GM19025 (cell line): ENCODE data around the gene COPS3.

Experiments used
- ATAC-seq: cut with Tn5 transposase; IDR thresholded peaks from one replicate; pipeline ENCODE4 v1.9.1; 2021; ENCODE audit warnings: mild to moderate bottlenecking, low read depth, moderate library complexity; ENCODE audit not compliant: unreplicated experiment

The COPS3 gene

DNA sequence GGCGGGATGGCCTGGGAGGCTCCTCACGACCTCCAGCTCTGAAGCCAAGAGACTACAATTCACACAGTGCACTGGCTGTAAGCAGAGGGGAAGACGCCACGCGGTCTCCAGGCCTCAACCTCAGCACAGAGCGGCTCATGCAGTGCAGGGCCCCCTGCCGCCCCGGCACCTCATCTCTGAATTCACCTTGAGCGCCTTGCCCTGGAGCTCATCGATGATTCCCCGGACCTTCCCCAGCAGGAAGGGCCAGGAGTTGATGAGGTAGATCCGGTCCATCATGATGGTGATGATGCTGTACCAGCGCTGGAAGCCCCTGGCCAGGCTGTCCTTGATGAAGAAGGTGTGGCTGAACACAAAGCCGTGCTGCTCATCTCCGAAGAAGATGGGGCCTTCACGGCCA lies 57.3 kb downstream of the COPS3 start:
- ATAC-seq: no peak

DNA sequence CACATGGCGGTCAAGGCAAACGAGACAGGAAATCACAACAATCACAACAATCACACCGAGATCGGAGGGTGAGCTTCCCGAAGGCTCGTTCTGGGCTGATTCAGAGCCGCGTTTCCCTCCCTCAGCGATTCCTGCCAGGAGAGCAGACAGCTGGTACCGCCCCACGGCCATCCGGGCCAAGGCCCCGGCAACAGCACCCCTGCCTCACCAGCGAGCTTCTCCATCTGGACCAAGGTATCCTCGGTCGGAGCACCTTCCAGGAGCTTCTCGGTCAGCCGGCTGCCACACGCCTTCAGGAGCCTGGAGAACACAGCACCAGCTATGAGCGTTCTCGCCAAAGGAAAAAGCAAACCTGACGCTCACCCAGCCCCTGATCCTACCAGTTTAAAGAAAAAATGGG lies 59.7 kb downstream of the COPS3 start:
- no peak for ATAC-seq

DNA sequence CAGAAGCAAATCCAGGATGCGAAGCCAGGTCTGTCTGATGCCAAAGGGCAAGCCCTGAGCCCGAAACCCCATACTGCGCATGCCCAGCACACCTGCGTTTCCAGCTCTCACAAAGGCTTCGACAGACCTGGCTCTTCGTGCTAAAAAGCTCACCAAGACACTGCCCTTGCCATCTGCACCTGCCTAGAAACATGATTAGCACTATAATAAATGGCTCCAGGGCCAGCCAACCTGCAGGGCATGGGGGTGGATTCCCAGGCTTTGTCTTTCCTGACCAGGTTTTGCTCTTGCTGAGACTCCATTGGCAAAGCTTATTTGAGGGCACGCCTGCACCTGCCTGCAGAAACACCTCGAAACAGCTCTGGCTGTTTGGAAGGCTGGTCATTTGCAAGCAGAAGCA lies 60.5 kb downstream of the COPS3 start:
- ATAC-seq: no peak

DNA sequence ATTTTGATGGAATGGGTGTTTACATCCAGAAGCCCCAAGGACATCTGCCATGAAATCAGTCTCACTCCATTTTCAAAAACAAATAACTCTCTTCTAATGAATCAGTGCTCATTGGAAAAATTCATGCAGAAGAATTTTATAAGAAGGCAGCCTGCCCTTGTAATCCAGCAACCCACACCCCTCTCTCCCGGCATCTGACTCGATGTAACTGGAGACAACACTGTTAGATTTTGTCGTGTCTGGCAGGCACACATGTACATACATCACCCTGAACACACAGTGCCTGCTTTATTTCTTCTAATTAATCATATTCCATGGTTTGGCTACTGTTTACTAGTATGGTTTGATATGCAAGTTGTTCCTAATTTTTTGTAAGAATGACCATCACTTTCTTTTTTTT lies 63.1 kb downstream of the COPS3 start:
- no peak for ATAC-seq

DNA sequence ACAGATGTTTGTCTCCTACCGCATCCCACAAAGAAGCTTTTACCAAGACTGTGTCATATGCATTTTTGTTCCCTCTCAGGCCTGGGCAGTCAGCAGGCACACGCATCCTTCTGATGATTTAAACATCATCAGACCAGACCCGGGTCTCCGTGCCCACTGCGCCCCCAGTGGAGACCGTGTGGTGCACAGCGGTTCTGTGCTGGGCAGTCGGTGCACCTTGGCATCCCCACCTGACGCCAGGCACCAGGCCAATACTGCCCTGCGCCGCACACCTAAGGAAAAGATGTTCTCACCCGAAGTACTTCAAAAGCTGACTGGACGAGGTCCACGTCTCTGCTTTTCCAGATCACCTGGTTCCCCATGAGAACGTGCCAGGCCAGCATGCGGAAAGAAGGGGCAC lies 64.3 kb downstream of the COPS3 start:
- ATAC-seq: no peak

DNA sequence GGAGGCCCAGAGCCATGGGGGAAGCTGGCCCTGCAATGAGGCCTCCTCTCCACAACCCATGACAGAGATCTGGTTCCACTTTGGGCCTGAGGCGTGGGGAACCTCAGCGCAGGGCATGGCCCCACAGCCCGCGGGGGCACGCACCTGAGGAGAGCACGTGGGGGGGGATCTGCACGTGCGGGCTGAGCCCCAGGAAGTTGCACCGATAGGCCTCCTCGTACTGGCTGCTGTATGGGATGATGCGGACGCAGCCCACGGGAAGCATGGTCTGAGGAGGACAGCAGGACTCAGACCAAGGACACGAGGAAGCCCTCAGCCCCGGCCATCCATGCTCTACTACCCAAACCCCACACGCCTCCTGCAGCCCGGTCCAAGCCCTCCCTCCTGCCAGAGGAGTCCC lies 64.8 kb downstream of the COPS3 start:
- ATAC-seq: no peak

DNA sequence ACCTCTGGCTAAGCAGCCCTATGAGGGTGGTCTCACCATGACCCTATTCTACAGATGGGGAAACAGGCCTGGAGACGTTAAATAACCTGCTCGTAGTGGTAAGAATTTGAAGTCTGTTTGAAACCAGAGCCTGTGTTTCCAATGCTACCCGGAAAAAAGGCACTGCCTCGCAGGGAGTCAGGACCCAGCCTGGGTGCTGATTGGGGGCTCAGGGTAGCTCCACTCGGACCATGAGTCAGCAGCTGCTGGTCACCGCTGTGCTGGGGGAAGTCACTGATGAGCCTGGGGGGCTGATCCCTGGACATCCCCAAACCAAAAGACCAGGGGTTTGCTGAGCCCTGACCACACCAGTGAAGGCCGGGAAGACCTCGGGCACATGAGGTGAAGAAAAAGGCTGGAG lies 65.5 kb downstream of the COPS3 start:
- ATAC-seq: no peak

DNA sequence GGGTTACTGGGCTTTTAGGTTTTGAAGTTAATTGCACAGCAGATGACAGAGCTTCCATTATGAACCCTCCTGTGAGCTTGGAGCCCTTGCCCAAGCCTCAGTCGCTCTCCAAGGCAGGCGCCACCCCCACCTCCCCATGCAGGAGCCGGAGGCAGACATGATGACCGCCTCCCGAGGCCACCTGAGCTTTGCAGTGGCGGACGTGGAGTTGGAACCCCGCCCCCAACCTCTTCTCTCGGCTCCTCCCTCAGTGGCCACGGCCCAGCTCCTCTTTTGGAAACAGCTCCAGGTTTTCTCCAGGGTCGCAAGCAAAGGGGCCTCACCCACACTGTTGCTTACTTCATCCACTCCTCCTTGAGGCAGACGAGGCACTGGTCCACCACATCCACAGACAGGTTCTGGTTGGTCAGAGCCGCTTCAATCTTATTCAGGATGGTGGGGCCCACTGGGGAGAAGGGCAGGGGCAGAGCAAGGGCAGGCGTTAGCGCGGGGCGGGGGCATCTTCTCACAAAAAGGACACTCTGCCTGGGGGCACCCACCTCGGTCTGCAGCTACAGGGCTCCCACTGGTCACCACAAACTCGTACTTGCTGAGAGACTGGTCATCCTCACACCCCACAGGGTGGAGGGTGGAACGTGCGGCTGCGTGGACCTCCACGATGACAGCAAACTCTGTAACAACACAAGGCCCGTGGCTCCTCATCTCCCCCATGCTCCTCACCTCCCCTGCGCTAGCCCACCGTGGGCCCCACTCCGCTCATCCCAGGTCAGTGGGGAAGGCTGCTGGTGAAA lies 66.2 kb downstream of the COPS3 start:
- no peak for ATAC-seq

DNA sequence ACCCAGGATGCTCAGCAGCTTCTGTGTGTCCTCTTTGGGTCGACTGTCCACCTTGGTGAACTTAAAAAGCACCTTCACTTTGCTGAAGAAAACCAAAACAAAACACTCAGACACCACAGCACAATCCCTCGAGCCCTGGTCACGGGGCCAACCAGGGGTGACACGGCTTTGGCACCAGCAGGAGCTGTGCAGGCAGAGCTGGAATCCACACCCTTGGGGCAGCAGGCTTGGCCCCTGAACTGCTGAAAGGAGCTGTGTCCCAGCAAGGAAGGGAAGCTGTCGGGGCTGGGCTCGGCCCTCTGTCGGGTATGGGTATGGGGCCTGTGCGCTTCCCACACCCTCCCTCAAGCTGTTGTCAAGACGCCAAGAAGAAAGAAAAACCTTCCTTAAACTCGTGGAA lies 67.3 kb downstream of the COPS3 start:
- no peak for ATAC-seq

DNA sequence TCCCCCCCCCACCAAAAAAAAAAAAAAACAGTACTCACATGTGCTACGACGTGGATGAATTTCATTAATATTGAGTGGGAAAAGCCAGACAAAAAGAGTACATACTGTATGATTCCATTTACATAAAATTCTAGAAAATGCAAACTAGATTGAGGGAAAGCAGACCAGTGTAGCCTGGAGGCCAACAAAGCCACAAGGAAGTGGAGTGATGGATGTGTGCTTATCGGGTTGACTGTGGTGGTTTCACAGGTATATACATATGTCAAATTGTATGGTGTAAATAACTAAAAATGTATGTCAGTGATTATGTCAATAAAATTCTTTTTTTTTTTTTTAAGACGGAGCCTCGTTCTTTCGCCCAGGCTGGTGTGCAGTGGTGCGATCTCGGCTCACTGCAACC lies 73.0 kb downstream of the COPS3 start:
- ATAC-seq: no peak

DNA sequence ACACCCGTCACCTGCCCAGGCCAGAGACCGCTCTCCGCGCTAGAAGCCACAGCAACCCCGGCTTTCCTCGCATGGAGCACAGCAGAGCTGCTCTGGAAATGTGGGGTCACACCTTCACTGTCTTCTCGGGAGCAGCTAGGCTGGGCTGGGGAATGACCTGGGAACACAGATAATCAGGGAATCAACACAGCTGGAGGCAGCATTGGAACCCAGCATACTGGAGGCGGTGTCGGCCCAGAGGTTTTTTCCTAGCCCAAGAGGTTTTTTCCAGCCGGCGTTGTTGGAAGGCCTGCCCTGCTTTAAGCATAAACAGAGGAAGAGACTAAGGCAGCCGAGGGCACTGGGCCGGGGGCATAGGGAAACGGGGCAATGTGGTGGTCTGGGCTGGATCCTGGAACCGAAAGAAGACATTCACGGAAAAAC lies 74.1 kb downstream of the COPS3 start:
- ATAC-seq: no peak

DNA sequence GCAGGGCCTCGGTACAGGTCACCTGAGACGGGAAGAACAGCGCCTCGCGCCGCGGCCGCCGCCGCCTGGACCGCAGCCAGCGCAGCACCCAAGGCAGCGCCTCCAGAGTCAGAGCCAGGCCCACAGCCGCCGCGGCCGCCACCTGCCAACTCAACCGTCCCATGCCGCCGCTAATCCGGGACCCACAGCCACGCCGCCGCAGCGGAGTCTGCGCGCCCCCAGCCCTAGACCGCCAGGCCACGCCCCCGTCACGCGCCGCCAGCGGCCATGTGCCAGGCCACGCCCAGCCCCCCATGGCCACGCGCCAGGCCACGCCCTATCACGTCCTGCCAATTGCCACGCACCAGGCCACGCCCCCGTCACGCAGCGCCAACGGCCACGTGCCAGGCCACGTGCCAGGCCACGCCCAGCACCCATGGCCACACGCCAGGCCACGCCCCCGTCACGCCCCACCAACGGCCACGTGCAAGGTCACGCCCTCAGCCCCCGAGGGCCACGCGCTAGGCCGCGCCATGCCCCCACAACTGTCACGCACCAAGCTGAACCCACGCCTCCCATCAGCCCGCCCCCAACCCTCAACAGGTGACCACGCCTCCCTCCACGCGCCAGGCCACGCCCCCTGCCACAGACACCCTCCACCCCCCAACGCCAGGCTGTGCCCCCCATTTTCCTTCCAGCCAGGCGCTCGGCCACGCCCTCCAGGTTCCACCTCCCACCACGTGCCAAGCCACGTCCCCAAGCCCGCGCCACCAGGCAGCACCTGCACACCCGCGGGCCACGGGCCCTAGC lies 74.7 kb downstream of the COPS3 start, which contains the start of gene PLD6:
Gene PLD6 (minus strand): TSS at position 210 of the 789 bp plus-strand sequence. CDS start 47 bp downstream, at position 163.
- ATAC-seq: peak; percentile 48

DNA sequence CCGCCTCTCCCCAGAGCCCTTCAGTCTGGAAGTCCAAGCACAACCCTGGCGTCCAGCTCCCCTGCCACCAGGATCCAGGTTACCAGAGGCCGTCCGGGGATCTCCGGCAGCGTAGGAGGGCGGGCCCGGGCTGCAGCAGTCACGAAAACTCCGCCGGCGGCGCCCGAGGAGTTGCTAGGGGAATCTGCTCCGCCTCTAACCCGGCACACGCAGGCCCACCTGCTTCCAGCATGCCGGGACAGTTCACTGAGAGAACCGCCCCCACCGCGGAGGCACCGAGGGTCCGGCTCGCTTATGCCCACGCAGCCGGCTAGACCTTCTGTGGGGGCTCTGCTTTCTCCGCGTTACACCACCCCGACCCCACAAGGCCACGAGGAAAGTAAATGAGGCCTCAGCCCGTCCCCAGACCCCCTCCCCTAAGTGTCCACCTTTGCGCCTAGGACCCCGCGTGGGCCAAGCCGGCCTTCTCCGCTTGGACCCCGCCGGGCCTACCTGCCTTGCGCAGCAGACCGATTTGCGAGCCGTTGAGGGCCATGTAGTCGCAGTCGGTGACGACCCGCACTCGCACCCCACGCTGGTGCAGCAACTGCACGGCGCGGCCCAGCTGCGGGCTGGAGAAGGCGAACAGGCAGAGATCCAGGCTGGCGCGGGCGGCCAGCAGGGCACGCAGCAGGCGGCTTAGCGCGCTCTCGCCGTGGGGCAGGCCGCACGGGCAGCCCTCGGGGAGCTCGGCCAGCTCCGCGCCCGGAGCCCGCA lies 75.5 kb downstream of the COPS3 start:
- peak; percentile 51 for ATAC-seq

DNA sequence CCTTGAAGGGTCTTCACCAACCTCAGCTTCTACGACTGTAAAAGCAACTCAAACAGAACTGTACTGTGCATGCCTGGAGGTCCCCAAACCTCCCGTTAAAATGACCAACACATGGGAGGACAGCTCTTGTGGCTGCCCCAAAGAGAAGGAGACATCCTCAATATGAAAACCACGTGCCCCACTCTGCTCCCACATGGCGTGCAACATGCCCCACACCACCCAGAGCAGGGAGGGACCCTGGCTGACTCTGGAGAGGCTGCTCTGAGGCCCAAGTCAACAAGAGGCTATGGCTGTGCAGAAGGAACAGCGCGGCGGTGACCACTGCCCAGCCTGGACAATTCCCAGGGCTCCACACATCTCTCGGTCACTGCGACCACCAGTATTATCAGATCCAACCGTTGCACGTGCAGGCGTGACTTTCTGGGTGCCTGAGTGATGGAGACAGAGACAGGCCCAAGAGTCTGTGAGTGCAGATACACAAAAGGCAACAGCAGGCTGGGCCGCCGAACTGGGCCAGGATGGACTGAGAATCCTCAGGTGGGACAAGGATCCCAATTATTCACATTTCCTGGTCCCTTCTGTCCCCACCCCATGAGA lies 76.3 kb downstream of the COPS3 start:
- no peak for ATAC-seq

DNA sequence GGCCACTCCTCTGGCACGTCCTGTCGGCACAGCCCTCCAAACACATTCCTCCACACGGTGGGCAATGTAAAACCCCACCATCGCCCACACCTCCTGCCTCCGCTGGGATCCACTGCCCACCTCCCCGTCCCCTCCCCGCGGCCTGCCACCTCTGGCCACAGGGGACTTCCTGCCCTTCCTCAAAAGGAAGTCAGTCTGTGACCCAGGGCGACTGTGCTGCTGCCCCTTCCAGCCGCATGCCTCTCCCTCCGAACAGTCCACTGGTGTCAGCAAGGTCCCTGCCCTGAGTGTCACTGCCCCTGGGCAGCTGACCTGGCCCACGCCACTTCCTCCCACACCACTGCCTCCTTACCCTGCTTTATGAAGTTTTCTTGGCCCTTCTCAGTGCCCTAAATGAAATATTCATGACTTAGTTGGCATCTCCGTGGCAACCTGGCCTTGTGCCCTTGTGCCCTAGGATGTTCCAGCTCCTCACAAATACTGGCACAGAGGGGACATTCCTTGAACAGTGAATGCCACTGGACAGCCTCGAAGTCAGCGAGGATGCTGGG lies 76.9 kb downstream of the COPS3 start:
- ATAC-seq: no peak

DNA sequence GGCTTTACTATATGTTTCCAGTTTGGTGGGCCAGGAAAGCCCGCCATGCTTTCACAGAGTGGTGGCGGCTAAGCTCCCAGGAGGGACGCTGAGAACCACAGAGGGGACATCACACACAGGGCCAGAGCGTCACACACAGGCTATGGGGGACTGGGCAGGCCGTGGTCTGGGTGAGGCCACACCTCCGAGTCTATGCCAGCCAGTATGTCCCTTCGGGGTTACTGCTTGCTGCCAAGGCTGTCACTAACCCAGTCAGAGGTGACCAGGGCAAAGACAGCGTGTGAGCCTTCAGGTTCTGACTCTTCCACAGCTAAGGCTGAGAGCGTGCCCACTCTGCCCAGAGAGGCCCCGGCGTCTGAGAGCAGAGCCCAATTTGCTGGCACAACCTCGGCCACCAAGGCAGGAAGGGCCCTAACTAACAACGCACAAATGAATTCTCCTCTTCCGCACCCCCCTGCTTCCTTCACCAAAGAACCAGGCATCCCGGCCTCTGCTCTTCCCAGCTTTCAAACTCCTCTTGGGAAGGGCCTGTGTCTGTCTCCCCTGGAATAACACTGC lies 77.8 kb downstream of the COPS3 start:
- no peak for ATAC-seq

DNA sequence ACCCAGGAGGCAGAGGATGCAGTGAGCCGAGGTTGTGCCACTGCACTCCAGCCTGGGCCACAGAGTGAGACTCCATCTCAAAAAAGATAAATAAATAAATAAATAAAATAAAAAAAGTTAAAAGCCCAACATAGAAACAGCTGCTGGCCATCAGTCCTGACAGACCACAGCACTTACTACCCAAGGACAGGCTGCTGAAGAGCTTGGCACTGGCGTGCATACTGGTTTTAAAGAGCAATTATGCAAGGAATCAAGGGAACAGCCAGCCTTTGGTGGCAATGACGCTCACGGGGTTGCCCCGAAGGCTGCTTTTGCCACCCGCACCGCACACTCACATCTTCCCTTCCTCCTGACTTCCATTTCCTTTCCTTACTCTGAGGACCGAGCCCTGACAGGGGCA lies 79.1 kb downstream of the COPS3 start:
- no peak for ATAC-seq

DNA sequence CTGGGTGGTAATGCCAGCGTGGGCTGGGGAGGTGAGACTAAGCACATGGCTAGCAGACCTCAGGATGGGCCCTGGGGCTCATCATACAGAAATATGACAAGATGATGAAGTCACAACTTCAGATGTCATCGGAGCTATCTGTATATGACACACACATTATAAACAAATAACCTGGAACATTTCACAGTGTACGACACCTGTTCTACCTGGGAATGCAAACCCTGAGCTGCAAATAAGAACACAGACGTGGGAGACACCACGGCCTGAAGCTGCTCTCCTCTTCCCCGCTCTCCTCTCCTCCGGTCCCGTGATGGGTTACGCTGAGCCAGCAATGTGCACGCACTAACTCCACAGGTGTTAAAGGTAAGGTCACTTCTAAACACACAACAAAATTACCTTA lies 79.8 kb downstream of the COPS3 start:
- ATAC-seq: no peak

DNA sequence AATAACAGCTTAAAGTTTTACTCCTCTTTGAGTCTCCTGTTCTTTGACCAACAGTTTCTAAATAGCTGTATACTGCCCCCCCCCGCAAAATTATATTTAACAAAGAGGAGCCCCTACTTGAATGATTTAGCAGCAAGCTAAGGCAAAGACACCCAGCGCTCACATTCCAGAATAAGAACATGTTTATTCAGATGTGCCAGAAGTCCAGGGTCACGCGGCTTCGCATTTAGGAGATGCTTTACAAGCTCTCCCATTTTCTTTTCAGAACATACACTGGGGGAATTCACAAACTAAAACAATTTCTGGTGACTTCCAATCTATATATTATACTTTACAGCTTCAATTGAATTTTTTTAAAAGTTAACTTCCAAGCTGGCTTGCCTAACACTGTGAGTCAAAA lies 80.2 kb downstream of the COPS3 start:
- no peak for ATAC-seq

DNA sequence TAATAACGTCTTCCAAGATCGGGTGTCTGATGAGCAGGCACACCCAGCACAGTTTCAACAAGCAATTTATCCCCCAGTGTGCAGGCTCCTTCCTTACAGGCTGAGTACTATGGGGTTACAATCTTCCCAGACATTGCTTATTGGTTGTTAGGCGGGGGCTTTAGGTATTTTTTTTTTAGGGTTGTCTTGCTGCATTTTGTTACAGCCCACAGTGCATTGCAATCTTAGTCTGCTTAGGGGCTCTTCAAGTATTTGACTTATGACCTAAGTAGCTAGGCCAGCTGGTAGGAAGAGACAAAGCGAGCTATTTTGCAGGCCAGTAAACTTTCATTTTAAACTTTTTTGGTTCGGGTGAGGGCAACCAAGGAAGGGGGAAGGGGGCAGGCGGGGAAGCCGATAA lies 80.7 kb downstream of the COPS3 start:
- no peak for ATAC-seq
